OCI-LY1 (cell line): ENCODE data around the gene RHBDF1.

Experiments
- H2AFZ ChIP-seq: fragments of 200-600 bp; sonication (generic), shearing (Covaris generic); 2 replicates; pipeline ENCODE4 v1.6.0; 2014; ENCODE audit warnings: antibody characterized with exemption, mild to moderate bottlenecking, low read length
- H3F3A ChIP-seq: fragments of 200-600 bp; sonication (generic), shearing (Covaris generic); 2 replicates; pipeline ENCODE4 v1.6.0; 2014; ENCODE audit warnings: mild to moderate bottlenecking, antibody characterized with exemption, low read length, moderate library complexity; ENCODE audit not compliant: insufficient read depth
- H3K27ac ChIP-seq: fragments of 200-600 bp; sonication (generic); 2 replicates; pipeline ENCODE4 v1.5.1; 2014; ENCODE audit warnings: low read length, mixed run types, mild to moderate bottlenecking, low read depth; ENCODE audit not compliant: poor library complexity, severe bottlenecking
- H3K27me3 ChIP-seq: fragments of 200-600 bp; sonication (generic); 2 replicates; pipeline ENCODE4 v1.6.0; 2014; ENCODE audit warnings: antibody characterized with exemption, mild to moderate bottlenecking, low read length, moderate library complexity; ENCODE audit not compliant: insufficient read depth
- H3K36me3 ChIP-seq: fragments of 200-600 bp; sonication (generic); 2 replicates; pipeline ENCODE4 v1.6.1; 2014; ENCODE audit warnings: mild to moderate bottlenecking, antibody characterized with exemption, low read length, moderate library complexity, mixed read lengths; ENCODE audit not compliant: insufficient read depth
- H3K4me1 ChIP-seq: fragments of 200-600 bp; sonication (generic); 2 replicates; pipeline ENCODE4 v1.5.1; 2014; ENCODE audit warnings: mild to moderate bottlenecking, low read length, moderate library complexity; ENCODE audit not compliant: insufficient read depth, severe bottlenecking
- H3K4me2 ChIP-seq: fragments of 200-600 bp; sonication (generic), shearing (Covaris generic); 2 replicates; pipeline ENCODE4 v1.6.1; 2014; ENCODE audit warnings: low read length
- H3K4me3 ChIP-seq: fragments of 200-600 bp; sonication (generic); 2 replicates; pipeline ENCODE4 v1.5.1; 2014; ENCODE audit warnings: low read length, low read depth, mild to moderate bottlenecking, mixed read lengths; ENCODE audit not compliant: poor library complexity, severe bottlenecking
- H3K79me2 ChIP-seq: fragments of 200-600 bp; shearing (Covaris generic); 2 replicates; pipeline ENCODE4 v1.6.1; 2016; ENCODE audit warnings: mixed run types, low read length, mixed read lengths; ENCODE audit not compliant: insufficient read depth
- H3K9ac ChIP-seq: fragments of 200-600 bp; sonication (generic), shearing (Covaris generic); 2 replicates; pipeline ENCODE4 v1.6.1; 2014; ENCODE audit warnings: mild to moderate bottlenecking, low read length, mixed read lengths
- H3K9me2 ChIP-seq: fragments of 200-600 bp; sonication (generic), shearing (Covaris generic); 2 replicates; pipeline ENCODE4 v1.6.1; 2014; ENCODE audit warnings: low read depth, mild to moderate bottlenecking, low read length, mixed read lengths
- H3K9me3 ChIP-seq: fragments of 200-600 bp; shearing (Covaris generic); 2 replicates; pipeline ENCODE4 v1.6.1; 2014; ENCODE audit warnings: low read length, mixed read lengths
- H4K20me1 ChIP-seq: fragments of 200-600 bp; sonication (generic), shearing (Covaris generic); 2 replicates; pipeline ENCODE4 v1.6.0; 2016; ENCODE audit warnings: mild to moderate bottlenecking, low read length; ENCODE audit not compliant: insufficient read depth
- CTCF ChIP-seq: fragments of 200-600 bp; sonication (generic), shearing (Covaris generic); IDR thresholded peaks from 2 replicates; pipeline ENCODE4 v1.5.1; 2017; ENCODE audit warnings: mild to moderate bottlenecking, antibody characterized with exemption, low read length, moderate library complexity, mixed read lengths
- EZH2 ChIP-seq: fragments of 200-600 bp; sonication (generic), shearing (Covaris generic); IDR thresholded peaks from 2 replicates; pipeline ENCODE4 v1.8.0; 2017; ENCODE audit warnings: borderline replicate concordance, mixed run types, mild to moderate bottlenecking, antibody characterized with exemption, low read length, moderate library complexity, mixed read lengths

RHBDF1 gene

GRCh38 chr16:72561-73548 lies at the start of gene RHBDF1:
Gene RHBDF1 (minus strand): TSS chr16:72631. CDS start chr16:65015, 7,616 bp downstream.
- Histone ChIP-seq H3K27me3 (peaks cover 6% of the 10 kb centered on the region; the same call in 1 of the 2 replicates), H3K36me3 (no peaks in the 10 kb centered on the region), H2AFZ (no peak within 1 kb of the TSS), H3K79me2 (no peaks in the 10 kb centered on the region), H3K27ac (no peak within 1 kb of the TSS), H3K9me2 (no peaks in the 10 kb centered on the region), H3K4me2 (peak within 1 kb of the TSS; percentile 20; the same call in 1 of the 2 replicates), H3K9ac (no peak within 1 kb of the TSS), H4K20me1 (no peaks in the 10 kb centered on the region), H3K4me1 (peaks cover 14% of the 10 kb centered on the region), H3F3A (no peaks in the 10 kb centered on the region), H3K9me3 (no peaks in the 10 kb centered on the region), H3K4me3 (no peak within 1 kb of the TSS)
- TF ChIP-seq EZH2 (no peak), CTCF (no peak)

- peaks cover 17% of the 10 kb centered on the region for H3K36me3 ChIP-seq
- H3K9me2 ChIP-seq = no peaks in the 10 kb centered on the region
- no peak overlapping the region for H3K9ac ChIP-seq
- H3K27ac ChIP-seq = no peak overlapping the region
- no peak for TF ChIP-seq CTCF
- TF ChIP-seq EZH2 = no peak
- H3K27me3 ChIP-seq = no peaks in the 10 kb centered on the region
- H3K4me3 ChIP-seq = no peak overlapping the region
- H4K20me1 ChIP-seq = no peaks in the 10 kb centered on the region
- H3K4me1 ChIP-seq = peaks cover 4% of the 10 kb centered on the region
- H3F3A ChIP-seq = no peaks in the 10 kb centered on the region
- H2AFZ ChIP-seq = no peak overlapping the region
- H3K9me3 ChIP-seq = no peaks in the 10 kb centered on the region
- no peaks in the 10 kb centered on the region for H3K79me2 ChIP-seq
- H3K4me2 ChIP-seq = no peak overlapping the region
Measured at GRCh38 chr16:120756-121155, 48.3 kb upstream of the RHBDF1 start.

GRCh38 chr16:119835-120491 lies 47.5 kb upstream of the RHBDF1 start:
- no peaks in the 10 kb centered on the region for H3K9me2 ChIP-seq
- TF ChIP-seq EZH2 (no peak), CTCF (no peak)
- H2AFZ ChIP-seq = no peak overlapping the region
- H3K79me2 ChIP-seq = no peaks in the 10 kb centered on the region
- no peak overlapping the region for H3K27ac ChIP-seq
- H3K9ac ChIP-seq = no peak overlapping the region
- H3K4me2 ChIP-seq = no peak overlapping the region
- H3F3A ChIP-seq = no peaks in the 10 kb centered on the region
- H4K20me1 ChIP-seq = no peaks in the 10 kb centered on the region
- no peaks in the 10 kb centered on the region for H3K9me3 ChIP-seq
- H3K4me1 ChIP-seq = peaks cover 4% of the 10 kb centered on the region
- H3K27me3 ChIP-seq = no peaks in the 10 kb centered on the region
- no peak overlapping the region for H3K4me3 ChIP-seq
- peaks cover 17% of the 10 kb centered on the region for H3K36me3 ChIP-seq
